GM12864 (cell line): Measurements from ENCODE around the gene ENOX2.

ENCODE experiments used
- DNase-seq: peaks from one replicate; pipeline ENCODE4 v3.0.0-alpha.2; 2011; ENCODE audit warnings: low read depth
- H3K4me3 ChIP-seq: 2 replicates; pipeline ENCODE4 v1.5.1; 2011; ENCODE audit warnings: mild to moderate bottlenecking, low read depth, low read length, control low read depth
- CTCF ChIP-seq: IDR thresholded peaks from 2 replicates; pipeline ENCODE4 v1.5.1; 2011; ENCODE audit warnings: low read depth, mild to moderate bottlenecking, moderate library complexity, low read length, control low read depth, inconsistent platforms; ENCODE audit errors: missing control alignments

ENOX2 gene

GRCh38 chrX:130769835-130770234 lies 133.2 kb downstream of the ENOX2 start:
- no peak for DNase-seq

GRCh38 chrX:130758072-130758471 lies 144.9 kb downstream of the ENOX2 start:
- DNase-seq: no peak
- TF ChIP-seq CTCF: no peak
- no peak overlapping the region for H3K4me3 ChIP-seq

More at GRCh38 chrX:130769835-130770234, 133.2 kb downstream of the ENOX2 start:
- TF ChIP-seq CTCF: no peak
- H3K4me3 ChIP-seq: no peak overlapping the region

GRCh38 chrX:130756233-130756632 lies 146.8 kb downstream of the ENOX2 start:
- DNase-seq: no peak
- TF ChIP-seq CTCF: no peak
- no peak overlapping the region for H3K4me3 ChIP-seq

GRCh38 chrX:130754353-130754752 lies 148.7 kb downstream of the ENOX2 start:
- DNase-seq: no peak
- no peak for TF ChIP-seq CTCF
- no peak overlapping the region for H3K4me3 ChIP-seq

- DNase-seq: no peak
- no peak overlapping the region for H3K4me3 ChIP-seq
- TF ChIP-seq CTCF: no peak
Measured at GRCh38 chrX:130746709-130747342, 156.2 kb downstream of the ENOX2 start.

GRCh38 chrX:130746077-130746476 lies 156.9 kb downstream of the ENOX2 start:
- no peak for TF ChIP-seq CTCF
- no peak overlapping the region for H3K4me3 ChIP-seq
- no peak for DNase-seq

GRCh38 chrX:130741584-130741983 lies 161.4 kb downstream of the ENOX2 start:
- no peak for DNase-seq
- TF ChIP-seq CTCF: no peak

More at GRCh38 chrX:130741584-130741983, 161.4 kb downstream of the ENOX2 start:
- no peak overlapping the region for H3K4me3 ChIP-seq
